ENCODE measurements around the gene UBE2E1. TPM values are rescaled to one million over a fixed set of nuclear protein-coding genes. Genes with fewer than 3 reads are reported as not detected.

UBE2E1 gene
- 82.8 TPM for total RNA-seq

GRCh38 chr3:23805633-23806533, at the start of gene UBE2E1:
TSS of gene UBE2E1 (plus strand) at chr3:23805955. CDS start at chr3:23807270, 1,315 bp downstream.
- DNase-seq, result peak; percentile 80

GRCh38 chr3:23756206-23756840, 49.4 kb upstream of the UBE2E1 start:
- DNase-seq, result peak; percentile 25

GRCh38 chr3:23758253-23758838, 47.4 kb upstream of the UBE2E1 start:
- no peak for DNase-seq

- no peak for DNase-seq
Observed at GRCh38 chr3:23760325-23760724, 45.4 kb upstream of the UBE2E1 start.

GRCh38 chr3:23760871-23761373, 44.8 kb upstream of the UBE2E1 start:
- DNase-seq, result no peak

- DNase-seq, result no peak
Observed at GRCh38 chr3:23761440-23761896, 44.3 kb upstream of the UBE2E1 start.

GRCh38 chr3:23762214-23762613, 43.5 kb upstream of the UBE2E1 start:
- DNase-seq, result no peak

GRCh38 chr3:23762759-23763477, 42.8 kb upstream of the UBE2E1 start:
- DNase-seq, result peak; percentile 84

GRCh38 chr3:23764407-23764806, 41.3 kb upstream of the UBE2E1 start:
- no peak for DNase-seq

GRCh38 chr3:23767546-23767945, 38.2 kb upstream of the UBE2E1 start:
- DNase-seq, result no peak

- no peak for DNase-seq
Observed at GRCh38 chr3:23775254-23775909, 30.4 kb upstream of the UBE2E1 start.

- DNase-seq, result no peak
Observed at GRCh38 chr3:23776352-23776891, 29.3 kb upstream of the UBE2E1 start.

- no peak for DNase-seq
Observed at GRCh38 chr3:23778446-23778845, 27.3 kb upstream of the UBE2E1 start.

GRCh38 chr3:23779841-23780240, 25.9 kb upstream of the UBE2E1 start:
- no peak for DNase-seq

GRCh38 chr3:23781051-23781450, 24.7 kb upstream of the UBE2E1 start:
- DNase-seq, result no peak

GRCh38 chr3:23781871-23782270, 23.9 kb upstream of the UBE2E1 start:
- no peak for DNase-seq

- peak; percentile 40 for DNase-seq
Observed at GRCh38 chr3:23785097-23785645, 20.6 kb upstream of the UBE2E1 start.

- DNase-seq, result no peak
Observed at GRCh38 chr3:23785882-23786281, 19.9 kb upstream of the UBE2E1 start.

GRCh38 chr3:23791678-23792077, 14.1 kb upstream of the UBE2E1 start:
- no peak for DNase-seq

GRCh38 chr3:23793528-23794134, 12.1 kb upstream of the UBE2E1 start:
- no peak for DNase-seq

- DNase-seq, result no peak
Observed at GRCh38 chr3:23795096-23795495, 10.7 kb upstream of the UBE2E1 start.

Data from tongue (tissue), 2 donors.